GM12801 (cell line): ENCODE results near the gene CCDC170.

Experiments
- TF ChIP-seq, protein P1 (sequence below): IDR thresholded peaks from one replicate; pipeline ENCODE4 v1.5.1; 2011; ENCODE audit warnings: control low read depth; ENCODE audit not compliant: insufficient read length; ENCODE audit errors: extremely low read depth

The CCDC170 gene

DNA sequence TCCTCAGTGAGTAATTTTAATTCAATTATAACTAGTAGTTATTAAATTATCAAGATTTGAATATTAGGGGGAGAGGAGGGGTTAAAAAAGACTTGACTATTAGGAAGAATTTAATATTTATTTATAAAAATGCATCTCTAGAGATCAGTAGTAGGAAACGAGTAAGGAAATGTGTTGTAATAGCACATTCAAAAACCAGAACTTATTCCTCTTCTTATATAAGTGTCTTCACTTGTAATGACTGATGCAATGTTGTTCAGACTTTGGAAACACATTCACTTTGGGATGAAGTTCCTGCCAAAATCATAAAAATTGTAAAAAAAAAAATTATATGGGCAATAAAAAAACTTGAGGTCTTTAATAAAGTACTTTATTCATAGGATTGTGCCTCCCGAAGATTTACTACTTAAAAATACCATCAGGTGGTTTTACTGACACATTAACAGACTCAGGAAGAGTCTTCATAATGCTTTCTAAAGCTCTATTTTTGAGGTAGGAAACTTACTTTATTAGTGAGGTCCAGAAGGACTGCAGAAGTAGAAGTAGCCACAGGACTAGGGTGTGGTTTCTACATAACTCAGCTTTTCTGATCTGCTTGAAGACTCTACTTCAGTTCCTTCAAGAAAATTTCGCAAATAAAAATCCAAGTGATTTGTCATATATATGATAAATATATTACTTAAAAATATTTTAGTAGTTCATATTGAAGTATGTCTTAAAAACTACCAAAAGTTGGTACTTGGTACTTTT, 59.8 kb downstream of the CCDC170 start:
- TF ChIP-seq, protein P1, sequence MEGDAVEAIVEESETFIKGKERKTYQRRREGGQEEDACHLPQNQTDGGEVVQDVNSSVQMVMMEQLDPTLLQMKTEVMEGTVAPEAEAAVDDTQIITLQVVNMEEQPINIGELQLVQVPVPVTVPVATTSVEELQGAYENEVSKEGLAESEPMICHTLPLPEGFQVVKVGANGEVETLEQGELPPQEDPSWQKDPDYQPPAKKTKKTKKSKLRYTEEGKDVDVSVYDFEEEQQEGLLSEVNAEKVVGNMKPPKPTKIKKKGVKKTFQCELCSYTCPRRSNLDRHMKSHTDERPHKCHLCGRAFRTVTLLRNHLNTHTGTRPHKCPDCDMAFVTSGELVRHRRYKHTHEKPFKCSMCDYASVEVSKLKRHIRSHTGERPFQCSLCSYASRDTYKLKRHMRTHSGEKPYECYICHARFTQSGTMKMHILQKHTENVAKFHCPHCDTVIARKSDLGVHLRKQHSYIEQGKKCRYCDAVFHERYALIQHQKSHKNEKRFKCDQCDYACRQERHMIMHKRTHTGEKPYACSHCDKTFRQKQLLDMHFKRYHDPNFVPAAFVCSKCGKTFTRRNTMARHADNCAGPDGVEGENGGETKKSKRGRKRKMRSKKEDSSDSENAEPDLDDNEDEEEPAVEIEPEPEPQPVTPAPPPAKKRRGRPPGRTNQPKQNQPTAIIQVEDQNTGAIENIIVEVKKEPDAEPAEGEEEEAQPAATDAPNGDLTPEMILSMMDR, result no peak

DNA sequence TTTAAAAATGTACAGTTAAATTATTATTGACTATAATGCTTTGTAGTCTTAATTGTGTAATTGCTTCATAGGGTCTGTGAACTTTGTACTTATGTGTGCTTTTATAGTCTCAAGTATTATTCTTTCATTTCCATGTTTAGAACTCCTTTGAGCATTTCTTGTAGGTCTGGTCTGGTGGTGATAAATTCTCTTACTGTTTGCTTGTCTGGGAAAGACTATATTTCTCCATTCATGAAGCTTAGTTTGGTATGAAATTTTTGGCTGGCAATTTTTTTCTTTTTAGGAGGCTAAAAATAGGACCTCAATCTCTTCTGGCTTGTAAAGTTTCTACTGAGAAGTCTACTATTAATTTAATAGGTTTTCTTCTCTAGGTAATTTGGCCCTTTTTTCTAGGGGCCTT, 67.4 kb downstream of the CCDC170 start:
- TF ChIP-seq, protein P1, result no peak

DNA sequence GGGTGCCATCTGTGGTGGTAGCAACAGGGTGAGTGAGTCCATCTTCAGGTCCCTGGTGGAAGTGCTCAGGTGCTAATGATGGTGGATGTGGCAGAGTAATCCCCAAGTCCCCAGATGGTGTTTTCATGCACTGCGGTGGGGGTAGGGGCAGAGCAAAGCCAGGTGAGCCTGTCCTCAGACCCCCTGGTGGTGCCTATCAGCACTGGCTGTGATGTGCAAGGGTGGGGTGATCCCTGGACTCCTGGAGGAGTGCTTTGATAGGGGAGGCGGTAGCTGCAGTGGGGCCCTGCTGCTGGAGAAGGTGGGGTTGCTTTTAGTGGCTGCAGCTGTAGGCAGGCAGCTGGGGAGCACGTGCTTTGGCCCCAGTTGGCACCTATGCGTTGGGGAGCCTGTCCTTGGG, 70.8 kb downstream of the CCDC170 start:
- TF ChIP-seq, protein P1, result no peak

DNA sequence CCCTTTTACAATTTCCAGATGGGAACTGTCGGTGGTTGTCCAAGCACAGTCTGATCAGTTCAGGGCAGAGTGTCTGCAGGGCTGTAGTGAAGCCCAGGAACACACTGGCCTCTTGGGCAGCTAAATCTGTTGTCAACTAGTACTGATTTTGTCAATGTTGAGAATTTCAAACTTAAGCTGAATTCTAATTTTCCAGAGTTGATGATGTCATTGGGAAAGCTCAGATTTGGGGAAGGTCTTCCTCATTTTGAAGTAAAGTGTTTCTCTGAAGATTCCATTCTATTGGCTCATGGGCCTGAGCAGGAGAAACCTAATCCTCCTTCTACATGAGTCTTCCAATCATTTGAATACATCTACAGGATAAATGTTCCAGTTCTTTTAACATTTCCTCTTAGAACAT, 72.1 kb downstream of the CCDC170 start:
- TF ChIP-seq, protein P1, result no peak

DNA sequence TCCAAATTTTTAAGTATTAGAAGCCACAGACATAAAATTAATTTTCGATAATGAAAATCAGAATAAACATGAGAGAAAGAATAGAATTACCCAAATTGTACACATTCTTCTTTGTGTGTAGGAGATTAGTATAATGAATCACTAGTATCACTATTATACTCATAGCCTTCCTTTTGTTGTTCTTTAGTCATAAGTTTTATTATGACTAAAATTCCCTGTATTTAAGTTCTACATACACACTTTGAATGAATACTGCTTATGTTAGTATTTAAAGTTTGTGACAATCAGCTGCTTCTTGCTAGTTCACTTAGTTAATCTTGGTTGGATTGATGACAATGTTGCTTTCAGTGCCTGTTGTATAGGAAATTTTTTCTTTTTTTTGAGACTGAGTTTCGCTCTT, 72.7 kb downstream of the CCDC170 start:
- TF ChIP-seq, protein P1, result no peak

DNA sequence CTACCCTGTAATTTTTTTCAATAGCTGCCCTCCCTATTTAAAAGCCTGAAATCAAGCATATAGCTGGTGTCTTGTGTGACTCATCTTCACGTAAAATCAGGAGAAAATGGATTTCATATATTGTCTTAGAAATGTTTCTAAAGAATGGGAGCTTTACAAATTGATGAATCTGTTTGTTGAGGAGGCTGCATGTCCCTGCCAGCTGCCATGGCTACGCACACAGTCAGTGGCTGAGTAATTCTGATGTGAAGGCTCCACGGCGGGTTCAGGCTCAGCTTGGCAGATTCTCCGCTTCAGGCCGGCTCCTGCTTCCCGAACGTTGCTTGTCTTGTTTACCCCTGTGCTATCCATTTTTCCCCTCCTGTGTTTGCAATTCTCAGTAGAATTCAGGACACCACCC, 82.8 kb downstream of the CCDC170 start:
- TF ChIP-seq, protein P1, result no peak

DNA sequence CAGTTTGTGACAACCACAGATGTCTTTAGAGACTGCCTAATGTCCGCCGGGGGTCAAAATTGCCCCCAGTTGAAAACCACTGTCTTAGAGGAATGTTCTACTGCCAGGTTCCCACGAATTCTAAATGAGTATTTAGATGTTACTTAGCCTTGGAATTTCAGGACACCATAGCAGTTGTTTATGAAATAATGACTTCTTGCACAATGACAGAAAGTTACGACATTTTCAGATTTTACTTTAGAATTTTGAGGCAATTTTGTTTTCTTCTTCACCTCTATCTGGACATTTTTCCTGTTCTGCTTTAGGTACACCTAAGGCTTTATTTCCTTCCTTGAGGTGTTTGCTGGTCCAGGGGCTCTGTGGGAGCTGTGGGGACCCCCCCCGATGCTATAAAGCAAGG, 83.4 kb downstream of the CCDC170 start:
- TF ChIP-seq, protein P1, result no peak

DNA sequence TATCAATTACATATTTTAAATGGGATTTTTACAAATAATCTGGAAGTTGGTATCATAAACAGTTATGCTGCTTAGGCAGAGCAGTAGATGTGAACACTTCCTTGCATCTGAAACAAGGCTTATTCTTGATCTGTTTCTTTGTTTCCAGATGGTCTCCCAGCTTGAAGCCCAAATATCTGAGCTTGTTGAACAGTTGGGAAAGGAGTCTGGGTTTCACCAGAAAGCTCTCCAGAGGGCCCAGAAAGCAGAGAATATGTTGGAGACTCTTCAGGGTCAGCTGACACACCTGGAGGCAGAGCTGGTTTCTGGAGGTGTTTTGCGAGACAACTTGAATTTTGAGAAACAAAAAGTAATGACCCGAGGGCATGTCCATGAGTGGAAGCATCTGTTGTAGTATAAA, 91.9 kb downstream of the CCDC170 start:
- TF ChIP-seq, protein P1, result no peak
